IPS-NIHi7 (cell line): ENCODE data around the gene POLR3H.

Experiments
- DNase-seq: peaks from one replicate; pipeline ENCODE4 v3.0.0; 2012; ENCODE audit warnings: mixed read lengths; ENCODE audit errors: extremely low spot score

Gene POLR3H

GRCh38 chr22:41535244-41535643, 9.0 kb downstream of the POLR3H start:
- peak; percentile 64 for DNase-seq

- no peak for DNase-seq
Measured at GRCh38 chr22:41534219-41534618, 10.1 kb downstream of the POLR3H start.

- DNase-seq: peak; percentile 85
Measured at GRCh38 chr22:41532908-41533825, 11.1 kb downstream of the POLR3H start.

GRCh38 chr22:41531715-41532477, 12.4 kb downstream of the POLR3H start:
- DNase-seq: no peak

GRCh38 chr22:41530890-41531714, 13.2 kb downstream of the POLR3H start:
- DNase-seq: no peak

GRCh38 chr22:41528938-41529561, 15.2 kb downstream of the POLR3H start:
- no peak for DNase-seq

- DNase-seq: no peak
Measured at GRCh38 chr22:41528132-41528766, 16.0 kb downstream of the POLR3H start.

GRCh38 chr22:41526830-41527799, 17.2 kb downstream of the POLR3H start:
- DNase-seq: peak; percentile 76

GRCh38 chr22:41526226-41526829, 17.9 kb downstream of the POLR3H start:
- DNase-seq: no peak

GRCh38 chr22:41525450-41526225, 18.6 kb downstream of the POLR3H start:
- no peak for DNase-seq

- DNase-seq: no peak
Measured at GRCh38 chr22:41524809-41525449, 19.3 kb downstream of the POLR3H start.

GRCh38 chr22:41524251-41524661, 20.0 kb downstream of the POLR3H start:
- DNase-seq: no peak

GRCh38 chr22:41523464-41524221, 20.6 kb downstream of the POLR3H start:
- peak; percentile 58 for DNase-seq

- DNase-seq: no peak
Measured at GRCh38 chr22:41522813-41523212, 21.5 kb downstream of the POLR3H start.

- no peak for DNase-seq
Measured at GRCh38 chr22:41521126-41521525, 23.1 kb downstream of the POLR3H start.

- no peak for DNase-seq
Measured at GRCh38 chr22:41518048-41518347, 26.3 kb downstream of the POLR3H start.
